HepG2 (cell line): ENCODE data around the gene COG5.

ENCODE experiments used
- BCLAF1 ChIP-seq: fragments of 450-650 bp; IDR thresholded peaks from 2 replicates; pipeline ENCODE4 v1.6.1; 2017; ENCODE audit warnings: mild to moderate bottlenecking
- BHLHE40 ChIP-seq: IDR thresholded peaks from 2 replicates; pipeline ENCODE4 v1.6.1; 2011; ENCODE audit warnings: low read length, improper control_type of control experiment
- CTCF ChIP-seq: sonication (generic); formaldehyde crosslinking; IDR thresholded peaks from 2 replicates; pipeline ENCODE4 v1.5.0; 2020; ENCODE audit warnings: mild to moderate bottlenecking, missing genetic modification reagents, moderate library complexity
- ELK4 ChIP-seq: sonication (generic); formaldehyde crosslinking; IDR thresholded peaks from 2 replicates; pipeline ENCODE4 v1.9.0; 2021; ENCODE audit warnings: missing genetic modification reagents, borderline replicate concordance
- NR3C1 ChIP-seq: sonication (generic); formaldehyde crosslinking; IDR thresholded peaks from 2 replicates; pipeline ENCODE4 v1.4.0; 2020; ENCODE audit warnings: missing genetic modification reagents
- RBAK ChIP-seq: sonication (generic); formaldehyde crosslinking; IDR thresholded peaks from 2 replicates; pipeline ENCODE4 v1.5.1; 2020; ENCODE audit warnings: mild to moderate bottlenecking, missing genetic modification reagents
- TCF7 ChIP-seq: sonication (generic); IDR thresholded peaks from 2 replicates; pipeline ENCODE4 v1.6.1; 2016; ENCODE audit warnings: antibody characterized with exemption, low read depth
- ZNF263 ChIP-seq: sonication (generic); formaldehyde crosslinking; IDR thresholded peaks from 2 replicates; pipeline ENCODE4 v1.4.0; 2020; ENCODE audit warnings: missing genetic modification reagents
- ZNF777 ChIP-seq: sonication (generic); formaldehyde crosslinking; IDR thresholded peaks from 2 replicates; pipeline ENCODE4 v1.4.0; 2020; ENCODE audit warnings: missing genetic modification reagents
- ZNF879 ChIP-seq: sonication (generic); formaldehyde crosslinking; IDR thresholded peaks from 2 replicates; pipeline ENCODE4 v1.8.1; 2023; ENCODE audit warnings: missing genetic modification reagents

GRCh38 chr7:107471292-107472070, 92.2 kb downstream of the COG5 start:
- TF ChIP-seq RBAK (no peak), NR3C1 (CRISPR knock-in tag) (no peak), CTCF (CRISPR knock-in tag) (no peak), BHLHE40 (no peak), ZNF777 (no peak), TCF7 (no peak), ZNF263 (CRISPR knock-in tag) (no peak), BCLAF1 (no peak), ELK4 (CRISPR knock-in tag) (no peak), ZNF879 (no peak)
